Neuronal stem cell (in vitro differentiated cells): ENCODE measurements around the gene CDK14.

Source experiments
- DNase-seq: peaks from one replicate; pipeline ENCODE4 v3.0.0-alpha.2; 2013; ENCODE audit warnings: low spot score
- H2AFZ ChIP-seq: one replicate; pipeline ENCODE4 v1.6.1; 2013; ENCODE audit warnings: mild to moderate bottlenecking, low read length, inconsistent platforms
- H2AK5ac ChIP-seq: 2 replicates; pipeline ENCODE4 v1.6.1; 2013; ENCODE audit warnings: low read depth, mild to moderate bottlenecking, inconsistent platforms, low read length, moderate library complexity, mixed read lengths
- H2BK120ac ChIP-seq: 2 replicates; pipeline ENCODE4 v1.6.1; 2013; ENCODE audit warnings: low read depth, mild to moderate bottlenecking, inconsistent platforms, low read length, moderate library complexity, mixed read lengths
- H2BK12ac ChIP-seq: one replicate; pipeline ENCODE4 v1.6.1; 2013; ENCODE audit warnings: low read length, inconsistent platforms
- H2BK15ac ChIP-seq: 2 replicates; pipeline ENCODE4 v1.6.1; 2013; ENCODE audit warnings: mild to moderate bottlenecking, low read length, inconsistent platforms, mixed read lengths
- H2BK5ac ChIP-seq: one replicate; pipeline ENCODE4 v1.6.1; 2013; ENCODE audit warnings: inconsistent platforms, mild to moderate bottlenecking, low read length, moderate library complexity
- H3K14ac ChIP-seq: one replicate; pipeline ENCODE4 v1.6.1; 2013; ENCODE audit warnings: low read length, inconsistent platforms
- H3K18ac ChIP-seq: 2 replicates; pipeline ENCODE4 v1.6.1; 2013; ENCODE audit warnings: low read length, inconsistent platforms
- H3K23ac ChIP-seq: 2 replicates; pipeline ENCODE4 v1.6.1; 2013; ENCODE audit warnings: low read depth, mild to moderate bottlenecking, mixed read lengths, low read length, inconsistent platforms; ENCODE audit not compliant: poor library complexity
- H3K27ac ChIP-seq: replicated peaks from 3 replicates; pipeline ENCODE4 v1.5.1; 2013; ENCODE audit warnings: low read length, inconsistent platforms
- H3K27me3 ChIP-seq, 3 experiments: 2 replicates each; pipeline ENCODE4 v1.6.1; 2013; ENCODE audit warnings: low read length in 3 of 3, mild to moderate bottlenecking in 2 of 3, inconsistent platforms in 1 of 3, low read depth in 1 of 3, mixed read lengths in 1 of 3, moderate library complexity in 1 of 3; ENCODE audit not compliant: control insufficient read depth in 3 of 3, insufficient read depth in 3 of 3
- H3K36me3 ChIP-seq, 2 donors: replicated peaks in 1 of 2; 2 replicates each; pipeline ENCODE4 v1.6.1; 2013; ENCODE audit warnings: low read length in 2 of 2; ENCODE audit not compliant: control insufficient read depth in 2 of 2, insufficient read depth in 2 of 2
- H3K4ac ChIP-seq: 2 replicates; pipeline ENCODE4 v1.6.1; 2013; ENCODE audit warnings: inconsistent platforms, mild to moderate bottlenecking, low read length, moderate library complexity
- H3K4me1 ChIP-seq, 2 donors: 1 replicate in 1 of 2; 2 replicates in 1 of 2; pipeline ENCODE4 v1.6.1; 2013; ENCODE audit warnings: low read length in 2 of 2, low read depth in 1 of 2; ENCODE audit not compliant: control insufficient read depth in 2 of 2, insufficient read depth in 1 of 2
- H3K4me2 ChIP-seq: one replicate; pipeline ENCODE4 v1.6.1; 2013; ENCODE audit warnings: mild to moderate bottlenecking, low read length, inconsistent platforms; ENCODE audit not compliant: insufficient read depth, poor library complexity, severe bottlenecking
- H3K4me3 ChIP-seq, 2 donors: 2 replicates each; pipeline ENCODE4 v1.5.1; 2013; ENCODE audit warnings: low read length in 2 of 2, mild to moderate bottlenecking in 2 of 2, inconsistent platforms in 1 of 2, moderate library complexity in 1 of 2
- H3K79me1 ChIP-seq: one replicate; pipeline ENCODE4 v1.6.1; 2013; ENCODE audit warnings: low read depth, mild to moderate bottlenecking, inconsistent platforms, low read length, moderate library complexity
- H3K9ac ChIP-seq: one replicate; pipeline ENCODE4 v1.6.1; 2013; ENCODE audit warnings: mild to moderate bottlenecking, low read depth, low read length, inconsistent platforms; ENCODE audit not compliant: poor library complexity
- H3K9me3 ChIP-seq, 2 donors: replicated peaks in 1 of 2; 2 replicates each; pipeline versions ENCODE3 to v1.6.1; 2013; ENCODE audit warnings: low read length in 2 of 2, mild to moderate bottlenecking in 2 of 2, inconsistent platforms in 1 of 2, low read depth in 1 of 2, mixed read lengths in 1 of 2, moderate library complexity in 1 of 2; ENCODE audit not compliant: control insufficient read depth in 2 of 2, insufficient read depth in 1 of 2
- H4K8ac ChIP-seq: one replicate; pipeline ENCODE4 v1.6.1; 2013; ENCODE audit warnings: low read depth, mild to moderate bottlenecking, inconsistent platforms, low read length, moderate library complexity
- H4K91ac ChIP-seq: one replicate; pipeline ENCODE4 v1.6.1; 2013; ENCODE audit warnings: low read length, low read depth, mild to moderate bottlenecking, inconsistent platforms; ENCODE audit not compliant: poor library complexity
- WGBS, 2 donors: extraction: QIAGEN DNeasy Blood & Tissue Kit; methylation state at CpG; one replicate each; pipeline ENCODE4 v1.1.7; 2013; ENCODE audit warnings: missing lambda C conversion rate in 2 of 2, mixed read lengths in 1 of 2; ENCODE audit not compliant: insufficient read length in 2 of 2, insufficient replicate concordance in 1 of 2; ENCODE audit errors: extremely low coverage in 2 of 2; 5-methylcytosine and 5-hydroxymethylcytosine counted together

Gene CDK14

DNA sequence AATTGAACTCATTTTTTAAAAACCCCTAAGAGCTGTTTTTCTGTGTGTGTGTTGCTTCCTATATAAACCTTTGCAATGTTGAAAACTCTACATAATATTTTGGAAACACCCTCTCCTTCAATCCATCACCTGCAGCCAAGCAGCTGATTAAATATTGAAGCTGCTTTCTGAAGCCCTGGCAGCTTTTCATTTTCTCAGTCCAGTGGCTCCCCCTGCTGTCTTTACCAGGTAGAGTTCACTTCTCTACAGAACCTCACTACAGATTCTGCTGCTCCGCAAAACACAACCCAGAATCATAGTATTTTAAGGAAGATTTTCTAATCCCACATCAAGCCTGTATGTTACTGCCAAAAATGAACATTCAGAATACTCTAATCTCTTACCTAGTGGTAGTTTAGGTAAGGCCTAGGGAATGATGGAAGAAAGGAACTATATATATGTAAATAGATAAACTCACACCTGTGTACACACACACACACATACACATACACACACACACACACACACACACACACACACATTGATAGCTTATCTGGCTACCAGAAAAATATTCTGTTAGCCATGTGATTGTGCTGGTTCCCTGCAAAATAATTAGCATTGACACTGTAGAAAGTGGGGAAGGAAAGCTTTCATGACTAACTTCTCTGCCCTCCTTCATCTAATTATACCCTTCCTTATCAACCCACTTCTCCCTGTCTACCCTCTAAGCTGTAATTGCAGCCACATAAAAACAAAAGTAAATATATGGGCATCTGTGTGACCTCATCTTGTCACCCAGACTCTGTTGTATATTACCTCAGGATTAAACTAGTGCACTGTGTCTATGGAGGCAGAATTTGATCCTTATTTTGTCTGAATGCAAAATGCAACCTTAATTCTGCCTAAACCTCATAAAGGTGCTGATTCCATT lies 438.6 kb downstream of the CDK14 start:
- Histone ChIP-seq H3K4me3 (no peak overlapping the region), H3K9me3 (peaks cover 1 to 4% of the 10 kb centered on the region in 2 donors), H3K23ac (no peak overlapping the region), H3K9ac (no peak overlapping the region), H3K4me2 (no peak overlapping the region), H2BK12ac (no peak overlapping the region), H3K18ac (no peak overlapping the region), H2AK5ac (no peak overlapping the region), H4K91ac (no peak overlapping the region), H3K79me1 (no peaks in the 10 kb centered on the region), H4K8ac (no peak overlapping the region), H3K4me1 (peaks cover 2% of the 10 kb centered on the region in 2 donors), H3K27ac (no peak overlapping the region), H2AFZ (no peak overlapping the region), H3K36me3 (no peaks in the 10 kb centered on the region), H3K14ac (no peak overlapping the region), H2BK15ac (no peak overlapping the region), H3K27me3 (no peaks in the 10 kb centered on the region), H2BK5ac (no peak overlapping the region), H2BK120ac (no peak overlapping the region), H3K4ac (no peak overlapping the region)
- WGBS, 2 donors = no CpG with 5 or more reads among the region's 1 CpG
- DNase-seq = peak; percentile 50

DNA sequence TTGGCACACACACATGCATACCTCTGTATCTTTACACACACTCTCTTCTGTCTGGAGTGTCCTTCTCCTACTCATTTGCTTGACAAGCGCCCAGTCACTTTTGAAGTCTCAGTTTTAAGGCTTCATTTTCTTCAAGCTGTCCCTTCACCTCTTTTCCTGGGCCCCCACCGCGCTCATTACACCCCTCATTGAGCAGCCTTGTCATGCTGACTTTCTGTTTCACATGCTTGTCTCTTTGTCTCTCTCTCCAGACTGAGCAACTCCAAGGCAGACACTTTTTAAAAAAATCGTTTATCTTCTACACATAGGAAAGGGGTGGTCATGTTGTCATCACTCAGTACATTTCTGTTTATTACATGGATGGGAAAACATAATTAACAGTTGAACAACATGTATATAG lies 442.9 kb downstream of the CDK14 start:
- no peaks in the 10 kb centered on the region for H3K27me3 ChIP-seq
- no peak overlapping the region for H2BK120ac ChIP-seq
- peaks cover 6% of the 10 kb centered on the region in 2 donors for H3K4me1 ChIP-seq
- no peak overlapping the region for H2BK12ac ChIP-seq
- no peak overlapping the region for H4K91ac ChIP-seq
- H2BK5ac ChIP-seq = no peak overlapping the region
- no peak overlapping the region for H2BK15ac ChIP-seq
- H3K4me3 ChIP-seq = no peak overlapping the region
- H3K27ac ChIP-seq = no peak overlapping the region
- no peaks in the 10 kb centered on the region for H3K36me3 ChIP-seq
- no peaks in the 10 kb centered on the region for H3K9me3 ChIP-seq
- H4K8ac ChIP-seq = no peak overlapping the region
- no peak for DNase-seq
- H2AFZ ChIP-seq = no peak overlapping the region
- no peak overlapping the region for H3K18ac ChIP-seq
- no peak overlapping the region for H3K23ac ChIP-seq
- no peaks in the 10 kb centered on the region for H3K79me1 ChIP-seq
- no peak overlapping the region for H3K9ac ChIP-seq
- H3K4ac ChIP-seq = no peak overlapping the region
- no CpG with 5 or more reads among the region's 4 CpGs for WGBS, 2 donors
- no peak overlapping the region for H2AK5ac ChIP-seq
- H3K14ac ChIP-seq = no peak overlapping the region
- no peak overlapping the region for H3K4me2 ChIP-seq

GRCh38 chr7:91041141-91041540 lies 445.0 kb downstream of the CDK14 start:
- H2AFZ ChIP-seq = no peak overlapping the region
- no peaks in the 10 kb centered on the region for H3K9me3 ChIP-seq
- H3K4ac ChIP-seq = no peak overlapping the region
- H3K14ac ChIP-seq = no peak overlapping the region
- H4K8ac ChIP-seq = no peak overlapping the region
- no peak overlapping the region for H2BK15ac ChIP-seq
- no peak overlapping the region for H3K9ac ChIP-seq
- no peak overlapping the region for H3K4me2 ChIP-seq
- H3K4me1 ChIP-seq = peaks cover 6% of the 10 kb centered on the region in 2 donors
- no peak overlapping the region for H2BK120ac ChIP-seq
- no peak for DNase-seq
- H3K23ac ChIP-seq = no peak overlapping the region
- H2AK5ac ChIP-seq = no peak overlapping the region
- H4K91ac ChIP-seq = no peak overlapping the region
- H3K79me1 ChIP-seq = no peaks in the 10 kb centered on the region
- no peak overlapping the region for H3K18ac ChIP-seq
- no peak overlapping the region for H3K27ac ChIP-seq
- H2BK12ac ChIP-seq = no peak overlapping the region
- H3K27me3 ChIP-seq = no peaks in the 10 kb centered on the region
- H2BK5ac ChIP-seq = no peak overlapping the region
- H3K36me3 ChIP-seq = no peaks in the 10 kb centered on the region
- H3K4me3 ChIP-seq = no peak overlapping the region
- no CpG with 5 or more reads among the region's 2 CpGs for WGBS, 2 donors

GRCh38 chr7:91041901-91042484 lies 445.9 kb downstream of the CDK14 start:
- no peaks in the 10 kb centered on the region for H3K9me3 ChIP-seq
- H2BK5ac ChIP-seq = no peak overlapping the region
- no peak overlapping the region for H2BK12ac ChIP-seq
- no peak overlapping the region for H3K4ac ChIP-seq
- no peak overlapping the region for H3K23ac ChIP-seq
- no peak overlapping the region for H3K9ac ChIP-seq
- H3K27me3 ChIP-seq = no peaks in the 10 kb centered on the region
- no peak overlapping the region for H2BK120ac ChIP-seq
- no peaks in the 10 kb centered on the region for H3K79me1 ChIP-seq
- H2AK5ac ChIP-seq = no peak overlapping the region
- H4K8ac ChIP-seq = no peak overlapping the region
- no peak overlapping the region for H3K4me2 ChIP-seq
- no peak overlapping the region for H3K14ac ChIP-seq
- H3K18ac ChIP-seq = no peak overlapping the region
- DNase-seq = no peak
- H2BK15ac ChIP-seq = no peak overlapping the region
- H3K36me3 ChIP-seq = no peaks in the 10 kb centered on the region
- peaks cover 6% of the 10 kb centered on the region in 2 donors for H3K4me1 ChIP-seq
- no peak overlapping the region for H4K91ac ChIP-seq
- no peak overlapping the region for H2AFZ ChIP-seq
- H3K27ac ChIP-seq = no peak overlapping the region
- WGBS, 2 donors = no CpG with 5 or more reads among the region's 8 CpGs
- no peak overlapping the region for H3K4me3 ChIP-seq
